ENCODE measurements around the gene TACO1.

TACO1 gene

DNA sequence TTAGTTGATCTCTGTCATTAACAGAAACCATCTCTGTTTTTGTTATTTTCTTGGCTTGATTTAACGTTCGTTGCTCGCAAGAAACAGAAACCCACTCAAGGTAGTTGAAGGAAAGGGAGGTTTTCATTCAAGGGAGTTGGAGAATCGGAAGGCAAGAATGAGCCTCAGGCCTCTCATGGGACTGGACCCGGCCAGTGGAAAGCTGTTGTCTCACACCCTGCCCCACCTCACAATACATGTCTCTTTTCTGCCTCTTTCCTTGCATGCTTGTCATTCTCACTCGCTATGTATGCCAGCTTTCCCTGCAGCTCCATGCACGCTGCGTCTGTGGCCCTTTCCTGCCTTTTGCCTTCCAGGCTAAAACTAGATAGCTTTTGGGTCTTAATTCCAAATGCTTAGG lies 32.1 kb upstream of the TACO1 start:
- TF ChIP-seq CEBPB (IDR thresholded peaks at IDR 0.05) (no peak), TCF12 (IDR thresholded peaks at IDR 0.05; ENCODE audit: low read depth) (no peak), RAD21 (IDR thresholded peaks at IDR 0.05; ENCODE audit: low read depth) (no peak), NFIC (IDR thresholded peaks at IDR 0.05) (no peak), YY1 (IDR thresholded peaks at IDR 0.05; ENCODE audit: low read depth) (no peak), ZBTB7A (IDR thresholded peaks at IDR 0.05; ENCODE audit: low read depth) (no peak)
- TF ChIP-seq, protein P1, sequence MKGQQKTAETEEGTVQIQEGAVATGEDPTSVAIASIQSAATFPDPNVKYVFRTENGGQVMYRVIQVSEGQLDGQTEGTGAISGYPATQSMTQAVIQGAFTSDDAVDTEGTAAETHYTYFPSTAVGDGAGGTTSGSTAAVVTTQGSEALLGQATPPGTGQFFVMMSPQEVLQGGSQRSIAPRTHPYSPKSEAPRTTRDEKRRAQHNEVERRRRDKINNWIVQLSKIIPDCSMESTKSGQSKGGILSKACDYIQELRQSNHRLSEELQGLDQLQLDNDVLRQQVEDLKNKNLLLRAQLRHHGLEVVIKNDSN (IDR thresholded peaks at IDR 0.05): no peak

DNA sequence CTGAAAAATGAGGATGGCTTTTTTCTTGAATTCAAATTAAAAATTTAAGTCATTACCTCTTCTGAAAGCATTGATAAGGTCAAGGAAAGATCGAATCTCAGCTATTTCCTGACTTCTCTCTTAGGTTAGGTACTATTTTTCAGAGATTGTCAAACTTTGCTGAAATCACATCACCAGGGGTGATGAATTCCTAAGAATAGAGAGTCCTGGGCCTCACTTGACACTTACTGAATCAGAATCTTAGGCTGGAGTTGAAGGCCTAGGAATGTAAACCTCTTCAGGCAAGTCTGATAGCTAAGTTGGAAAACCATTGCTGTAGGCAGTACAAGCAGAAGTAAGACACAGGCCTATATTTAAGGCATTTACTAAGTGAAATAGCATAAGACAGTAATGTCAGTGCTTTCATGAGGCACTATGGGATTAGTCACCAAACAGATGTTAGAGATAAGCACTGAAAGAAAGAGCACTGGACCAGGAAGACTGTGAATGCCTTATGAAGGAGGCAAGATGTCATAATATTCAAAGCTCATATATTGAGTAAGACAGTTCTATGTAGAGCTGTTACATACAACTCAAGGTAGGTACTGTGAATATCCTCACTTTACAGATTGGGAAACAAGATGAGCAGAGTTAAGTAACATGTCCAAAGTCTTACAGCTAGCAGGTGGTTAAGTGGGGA lies 28.9 kb upstream of the TACO1 start:
- TF ChIP-seq TCF12 (IDR thresholded peaks at IDR 0.05; ENCODE audit: low read depth) (no peak), CREB1 (IDR thresholded peaks at IDR 0.05; ENCODE audit: low read depth) (no peak), TAF1 (IDR thresholded peaks at IDR 0.05; ENCODE audit: low read depth) (no peak), EP300 (IDR thresholded peaks at IDR 0.05; ENCODE audit: borderline replicate concordance) (no peak), ZBTB7A (IDR thresholded peaks at IDR 0.05; ENCODE audit: low read depth) (no peak)
- TF ChIP-seq, protein P2, sequence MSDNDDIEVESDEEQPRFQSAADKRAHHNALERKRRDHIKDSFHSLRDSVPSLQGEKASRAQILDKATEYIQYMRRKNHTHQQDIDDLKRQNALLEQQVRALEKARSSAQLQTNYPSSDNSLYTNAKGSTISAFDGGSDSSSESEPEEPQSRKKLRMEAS (IDR thresholded peaks at IDR 0.05): no peak
- TF ChIP-seq, protein P3, sequence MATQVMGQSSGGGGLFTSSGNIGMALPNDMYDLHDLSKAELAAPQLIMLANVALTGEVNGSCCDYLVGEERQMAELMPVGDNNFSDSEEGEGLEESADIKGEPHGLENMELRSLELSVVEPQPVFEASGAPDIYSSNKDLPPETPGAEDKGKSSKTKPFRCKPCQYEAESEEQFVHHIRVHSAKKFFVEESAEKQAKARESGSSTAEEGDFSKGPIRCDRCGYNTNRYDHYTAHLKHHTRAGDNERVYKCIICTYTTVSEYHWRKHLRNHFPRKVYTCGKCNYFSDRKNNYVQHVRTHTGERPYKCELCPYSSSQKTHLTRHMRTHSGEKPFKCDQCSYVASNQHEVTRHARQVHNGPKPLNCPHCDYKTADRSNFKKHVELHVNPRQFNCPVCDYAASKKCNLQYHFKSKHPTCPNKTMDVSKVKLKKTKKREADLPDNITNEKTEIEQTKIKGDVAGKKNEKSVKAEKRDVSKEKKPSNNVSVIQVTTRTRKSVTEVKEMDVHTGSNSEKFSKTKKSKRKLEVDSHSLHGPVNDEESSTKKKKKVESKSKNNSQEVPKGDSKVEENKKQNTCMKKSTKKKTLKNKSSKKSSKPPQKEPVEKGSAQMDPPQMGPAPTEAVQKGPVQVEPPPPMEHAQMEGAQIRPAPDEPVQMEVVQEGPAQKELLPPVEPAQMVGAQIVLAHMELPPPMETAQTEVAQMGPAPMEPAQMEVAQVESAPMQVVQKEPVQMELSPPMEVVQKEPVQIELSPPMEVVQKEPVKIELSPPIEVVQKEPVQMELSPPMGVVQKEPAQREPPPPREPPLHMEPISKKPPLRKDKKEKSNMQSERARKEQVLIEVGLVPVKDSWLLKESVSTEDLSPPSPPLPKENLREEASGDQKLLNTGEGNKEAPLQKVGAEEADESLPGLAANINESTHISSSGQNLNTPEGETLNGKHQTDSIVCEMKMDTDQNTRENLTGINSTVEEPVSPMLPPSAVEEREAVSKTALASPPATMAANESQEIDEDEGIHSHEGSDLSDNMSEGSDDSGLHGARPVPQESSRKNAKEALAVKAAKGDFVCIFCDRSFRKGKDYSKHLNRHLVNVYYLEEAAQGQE (IDR thresholded peaks at IDR 0.05; ENCODE audit: low read depth): no peak
- TF ChIP-seq, protein P1 (IDR thresholded peaks at IDR 0.05): no peak

DNA sequence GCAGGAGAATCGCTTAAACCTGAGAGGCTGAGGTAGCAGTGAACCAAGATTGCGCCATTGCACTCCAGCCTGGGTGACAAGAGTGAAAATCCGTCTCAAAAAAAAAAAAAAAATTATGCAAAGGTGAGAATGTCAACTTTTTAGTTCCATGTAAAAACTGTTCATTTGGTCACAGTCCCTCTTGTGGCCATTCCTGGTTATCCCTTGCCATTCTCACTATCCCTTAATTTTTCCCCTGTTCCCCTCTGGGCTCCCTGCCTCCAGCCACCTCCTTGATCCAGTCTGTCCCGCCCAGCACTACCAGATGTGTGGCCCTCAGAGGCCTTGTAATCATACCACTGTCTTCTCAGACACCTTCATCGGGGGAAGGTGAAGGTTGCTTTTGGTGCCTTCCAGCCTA lies 27.1 kb upstream of the TACO1 start:
- TF ChIP-seq FOXM1 (IDR thresholded peaks at IDR 0.05; ENCODE audit: borderline replicate concordance, low read depth) (no peak), CEBPB (IDR thresholded peaks at IDR 0.05) (no peak), TCF12 (IDR thresholded peaks at IDR 0.05; ENCODE audit: low read depth) (no peak), ZBTB7A (IDR thresholded peaks at IDR 0.05; ENCODE audit: low read depth) (no peak)

DNA sequence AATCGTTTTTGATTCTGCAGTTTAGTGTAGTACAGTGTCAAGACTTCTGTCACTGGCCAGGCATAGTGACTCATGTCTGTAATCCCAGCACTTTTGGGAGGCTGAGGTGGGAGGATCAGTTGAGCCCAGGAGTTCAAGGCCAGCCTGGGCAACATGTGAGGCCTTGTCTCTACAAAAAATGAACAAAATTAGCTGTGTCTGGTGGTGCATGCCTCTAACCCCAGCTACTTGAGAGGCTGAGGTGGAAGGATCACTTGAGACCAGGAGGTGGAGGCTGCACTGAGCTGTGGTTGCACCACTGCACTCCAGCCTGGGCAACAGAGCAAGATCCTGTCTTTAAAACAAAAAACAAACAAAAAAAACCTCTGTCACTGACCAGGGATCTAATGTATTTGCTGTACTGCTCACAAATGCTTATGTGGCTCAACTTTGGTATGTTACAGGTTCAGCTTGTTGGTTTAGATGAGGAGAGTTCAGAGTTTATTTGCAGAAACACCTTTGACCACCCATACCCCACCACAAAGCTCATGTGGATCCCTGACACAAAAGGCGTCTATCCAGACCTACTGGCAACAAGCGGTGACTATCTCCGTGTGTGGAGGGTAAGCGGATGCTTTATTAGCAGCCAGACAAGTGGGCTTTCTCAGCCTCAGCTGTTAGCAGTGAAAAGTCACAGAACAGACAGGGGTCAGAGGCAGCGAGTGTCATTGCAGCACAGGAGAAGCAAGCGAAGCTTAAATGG lies 22.5 kb upstream of the TACO1 start:
- TF ChIP-seq TEAD4 (IDR thresholded peaks at IDR 0.05) (no peak), FOXM1 (IDR thresholded peaks at IDR 0.05; ENCODE audit: borderline replicate concordance, low read depth) (no peak), YY1 (IDR thresholded peaks at IDR 0.05; ENCODE audit: low read depth) (no peak), ZBTB7A (IDR thresholded peaks at IDR 0.05; ENCODE audit: low read depth) (no peak), RAD21 (IDR thresholded peaks at IDR 0.05; ENCODE audit: low read depth) (no peak), TCF12 (IDR thresholded peaks at IDR 0.05; ENCODE audit: low read depth) (no peak), CEBPB (IDR thresholded peaks at IDR 0.05) (no peak), EP300 (IDR thresholded peaks at IDR 0.05; ENCODE audit: borderline replicate concordance) (no peak), NFIC (IDR thresholded peaks at IDR 0.05) (no peak), CREB1 (IDR thresholded peaks at IDR 0.05; ENCODE audit: low read depth) (no peak), TAF1 (IDR thresholded peaks at IDR 0.05; ENCODE audit: low read depth) (no peak), EGR1 (IDR thresholded peaks at IDR 0.05) (no peak)
- TF ChIP-seq, protein P1 (IDR thresholded peaks at IDR 0.05): no peak
- TF ChIP-seq, protein P2 (IDR thresholded peaks at IDR 0.05): no peak
- TF ChIP-seq, protein P3 (IDR thresholded peaks at IDR 0.05; ENCODE audit: low read depth): no peak

DNA sequence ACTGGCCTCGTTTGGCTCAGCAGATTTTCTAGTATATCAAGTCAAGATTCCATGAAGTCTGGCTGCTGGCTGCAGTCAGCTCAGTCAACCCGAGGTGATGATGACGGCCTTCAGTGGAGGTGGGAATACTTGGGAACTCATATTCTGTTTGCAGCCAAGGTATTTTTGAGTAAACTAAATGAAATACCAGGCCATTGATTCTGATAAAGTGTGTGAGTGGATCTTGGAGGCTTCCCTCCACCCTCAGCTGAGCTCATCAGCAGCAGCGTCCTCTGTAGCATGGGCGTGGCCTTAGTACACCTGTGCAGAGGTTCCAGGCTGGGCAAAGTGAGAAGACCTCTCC lies 22.0 kb upstream of the TACO1 start:
- TF ChIP-seq EGR1 (IDR thresholded peaks at IDR 0.05) (no peak), YY1 (IDR thresholded peaks at IDR 0.05; ENCODE audit: low read depth) (no peak), TAF1 (IDR thresholded peaks at IDR 0.05; ENCODE audit: low read depth) (no peak), CEBPB (IDR thresholded peaks at IDR 0.05) (no peak), TCF12 (IDR thresholded peaks at IDR 0.05; ENCODE audit: low read depth) (no peak), EP300 (IDR thresholded peaks at IDR 0.05; ENCODE audit: borderline replicate concordance) (no peak), NFIC (IDR thresholded peaks at IDR 0.05) (no peak), CREB1 (IDR thresholded peaks at IDR 0.05; ENCODE audit: low read depth) (no peak), ZBTB7A (IDR thresholded peaks at IDR 0.05; ENCODE audit: low read depth) (no peak), RAD21 (IDR thresholded peaks at IDR 0.05; ENCODE audit: low read depth) (no peak), TEAD4 (IDR thresholded peaks at IDR 0.05) (no peak), FOXM1 (IDR thresholded peaks at IDR 0.05; ENCODE audit: borderline replicate concordance, low read depth) (no peak)
- TF ChIP-seq, protein P3 (IDR thresholded peaks at IDR 0.05; ENCODE audit: low read depth): no peak
- TF ChIP-seq, protein P1 (IDR thresholded peaks at IDR 0.05): no peak
- TF ChIP-seq, protein P2 (IDR thresholded peaks at IDR 0.05): no peak

All from Ishikawa (cell line).